GM21723 (cell line): ENCODE measurements around the gene PSMB5.
A peak's percentile ranks its signal among the peaks of the same experiment; 100 is the strongest.

ENCODE experiments used
- ATAC-seq: cut with Tn5 transposase; IDR thresholded peaks from one replicate; pipeline ENCODE4 v1.9.1; 2021; ENCODE audit warnings: mild to moderate bottlenecking, moderate library complexity; ENCODE audit not compliant: unreplicated experiment

PSMB5 gene

DNA sequence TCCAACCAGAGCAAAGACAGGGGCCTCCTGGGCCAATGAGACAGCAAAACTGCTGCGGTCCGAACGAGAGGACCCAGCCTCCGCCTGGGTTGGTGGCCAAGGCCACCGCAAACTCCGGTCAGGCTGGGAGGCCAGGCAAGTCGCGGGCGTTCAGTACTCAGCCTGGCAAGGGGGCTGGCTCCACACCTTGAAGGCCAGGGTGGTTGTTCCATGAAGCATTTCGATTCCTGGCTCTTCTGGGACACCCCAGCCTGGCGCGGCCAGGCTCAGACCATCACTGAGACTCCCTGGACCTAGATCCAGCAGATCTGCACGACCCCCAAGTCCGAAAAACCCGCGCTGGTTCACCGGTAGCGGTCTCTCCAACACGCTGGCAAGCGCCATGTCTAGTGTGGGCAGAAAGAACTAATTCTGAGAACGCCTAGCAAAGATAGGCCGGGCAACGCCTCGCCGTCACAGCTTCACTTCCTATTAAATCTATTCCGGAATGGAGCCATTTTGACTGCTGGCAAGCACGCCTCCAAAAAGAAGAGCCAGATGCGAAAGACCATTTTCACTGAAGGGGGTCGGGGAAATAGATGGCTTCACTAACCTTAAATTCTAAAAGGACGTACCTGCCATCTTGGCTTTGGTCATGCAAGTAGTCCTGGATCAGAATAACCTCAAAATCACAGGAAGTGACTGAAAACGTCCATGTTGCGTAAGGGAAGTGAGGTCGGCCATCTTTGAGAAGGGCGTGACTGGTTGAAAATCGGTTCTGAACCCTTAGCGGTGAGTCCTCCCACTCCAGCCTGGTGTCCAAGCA lies at the start of gene PSMB5:
Gene PSMB5 (minus strand): TSS at position 403 of the 805 bp plus-strand sequence. CDS start 19 bp downstream, at position 384.
- ATAC-seq = peak; percentile 98

DNA sequence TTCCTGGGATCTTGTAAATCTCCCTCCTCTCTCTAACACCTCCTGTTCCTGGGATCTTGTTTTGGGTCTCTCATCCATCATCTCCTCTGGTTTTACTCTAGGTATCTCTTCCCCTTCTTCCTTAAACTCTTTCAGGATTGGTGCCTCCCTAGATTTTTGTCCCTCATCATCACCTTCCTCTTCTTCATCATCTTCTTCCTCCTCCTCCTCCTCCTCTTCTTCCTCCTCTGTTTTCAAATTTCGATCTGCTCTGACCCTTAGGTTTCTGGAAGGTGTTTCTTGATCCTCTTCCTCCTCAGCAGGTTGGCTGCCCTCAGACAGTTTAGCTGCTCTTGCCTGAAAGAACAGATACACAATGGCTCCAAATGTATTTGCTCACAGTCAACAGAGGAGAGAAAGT lies 45.8 kb upstream of the PSMB5 start:
- no peak for ATAC-seq

DNA sequence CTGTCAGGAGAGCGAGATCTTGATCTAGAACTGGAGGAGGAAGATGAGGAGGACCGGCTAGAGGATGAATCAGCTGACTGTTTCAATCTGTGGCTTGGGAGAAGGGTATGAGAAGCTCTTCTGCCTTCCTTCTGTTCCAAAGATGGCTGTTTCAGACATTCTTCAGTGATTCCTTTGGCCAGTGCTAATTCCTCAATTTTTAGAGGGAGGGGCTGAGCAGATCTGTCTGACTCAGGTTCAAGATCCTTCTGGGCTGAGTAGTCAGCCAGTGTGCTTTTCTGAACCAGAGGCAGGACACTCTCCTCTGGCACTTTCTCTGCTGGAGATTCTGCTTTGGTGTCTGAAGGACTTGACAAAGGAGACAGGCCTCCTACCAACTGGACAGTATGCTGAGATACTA lies 45.0 kb upstream of the PSMB5 start:
- no peak for ATAC-seq

DNA sequence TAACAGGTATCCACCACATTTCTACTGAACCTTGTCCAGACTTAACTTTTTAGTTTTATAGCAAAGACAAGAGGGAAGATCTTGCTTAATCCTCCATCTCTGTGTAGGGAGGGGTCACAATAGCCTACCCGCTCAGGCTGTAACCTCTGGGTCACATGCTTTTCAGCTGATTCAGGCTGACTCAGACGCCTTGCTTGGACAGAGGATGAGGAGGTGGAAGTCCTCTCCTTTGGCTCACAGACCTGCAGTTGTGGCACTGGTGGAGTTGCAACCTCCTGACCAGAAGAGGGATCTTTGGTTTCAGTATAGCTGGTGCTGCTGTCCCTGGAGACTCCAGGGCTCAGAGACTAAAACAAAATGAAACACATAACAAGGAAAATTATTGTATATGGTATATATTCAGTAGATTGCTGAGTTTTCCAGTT lies 44.0 kb upstream of the PSMB5 start:
- no peak for ATAC-seq

DNA sequence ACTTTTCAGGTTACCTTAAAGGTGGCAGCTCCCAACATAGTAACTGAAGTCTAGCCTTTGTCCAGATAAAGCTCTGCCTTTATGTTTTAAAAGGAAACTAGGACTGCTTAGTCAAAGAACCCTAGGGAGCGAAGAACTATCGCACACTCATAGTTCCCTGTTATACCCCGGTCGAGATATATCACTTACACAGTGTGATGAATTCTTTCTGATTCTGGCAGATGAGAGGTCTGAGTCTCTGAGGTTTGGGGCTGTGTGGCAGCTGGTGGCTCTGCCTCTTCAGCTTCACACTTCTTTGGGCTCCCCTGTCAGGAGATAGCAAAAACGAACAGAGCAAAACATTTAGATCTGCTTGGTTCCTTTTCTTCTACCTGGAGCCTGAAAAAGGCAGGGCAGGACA lies 43.3 kb upstream of the PSMB5 start:
- ATAC-seq = no peak

DNA sequence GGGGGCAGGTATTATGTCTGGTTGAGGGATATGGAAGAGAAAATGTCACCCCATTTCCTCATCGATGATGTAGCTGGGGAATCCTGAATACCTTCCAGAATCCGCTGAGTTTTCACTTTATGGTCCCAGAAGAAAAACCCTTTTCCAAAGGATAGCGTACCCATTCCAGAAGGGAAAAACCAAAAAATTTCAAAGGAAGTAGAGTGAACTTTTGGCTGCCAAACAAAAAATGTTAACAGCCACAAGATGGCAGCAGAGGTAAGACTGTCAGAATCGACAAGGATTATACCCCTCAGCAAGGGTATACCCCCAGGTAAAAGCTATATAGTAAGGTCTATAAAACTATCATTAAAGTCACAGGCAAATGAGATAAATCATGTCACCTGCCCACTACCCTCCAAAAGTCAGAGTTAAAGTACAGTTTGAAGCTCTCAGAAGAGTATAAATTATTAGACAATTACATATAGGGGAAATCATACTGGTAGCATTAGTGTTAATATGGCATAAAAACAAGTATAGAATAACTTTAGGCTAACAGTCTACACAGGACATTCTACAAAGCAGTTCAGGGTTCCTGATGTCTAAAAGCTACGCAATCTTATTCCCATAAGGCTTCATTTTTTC lies 42.2 kb upstream of the PSMB5 start:
- ATAC-seq = no peak

DNA sequence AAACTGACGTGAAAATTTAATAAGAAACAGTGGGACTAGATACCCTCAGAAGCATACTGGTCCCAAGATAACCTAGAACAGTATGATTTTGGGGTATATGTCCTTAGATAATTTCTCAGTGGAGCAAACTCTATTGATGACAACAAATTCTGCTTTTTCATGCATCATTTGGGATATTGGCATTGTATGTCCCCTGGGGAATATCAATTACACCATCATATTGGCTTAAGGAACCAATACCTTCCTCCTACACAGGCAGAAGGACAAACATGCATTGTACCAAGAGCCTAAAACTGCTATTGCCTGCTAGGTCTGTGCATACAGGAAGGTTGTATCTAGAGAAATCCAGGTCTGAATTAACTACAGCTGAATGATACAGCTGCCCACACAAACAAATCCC lies 40.2 kb upstream of the PSMB5 start:
- no peak for ATAC-seq

DNA sequence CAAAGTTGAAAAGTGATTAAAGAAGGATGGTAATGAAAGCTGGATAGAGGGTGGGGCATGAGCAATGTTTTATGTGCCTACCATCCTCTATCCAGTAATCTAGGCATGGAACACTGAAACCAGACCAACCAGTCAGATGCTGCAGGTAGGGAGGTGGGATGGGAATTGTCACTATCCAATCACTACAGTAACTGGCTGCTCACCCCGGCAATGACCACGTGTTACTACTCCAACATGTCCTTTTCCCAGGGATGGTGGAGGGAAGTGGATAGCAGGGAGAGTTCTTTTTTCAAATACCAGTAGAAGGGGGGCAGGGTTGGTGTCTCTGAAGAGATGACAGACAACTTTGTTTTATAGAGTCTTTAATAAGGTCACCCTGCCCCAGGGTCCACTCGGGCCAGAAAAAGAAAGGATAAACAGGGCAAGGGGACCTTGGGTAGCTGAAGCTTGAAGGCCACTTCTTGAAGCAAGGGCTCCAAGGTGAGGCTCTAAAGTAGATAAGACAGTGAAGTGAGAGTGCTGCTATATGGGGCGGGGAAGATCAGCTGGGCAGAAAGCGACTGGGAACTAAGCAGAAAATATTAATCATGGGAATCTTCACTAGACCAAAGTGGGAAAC lies 37.3 kb upstream of the PSMB5 start:
- ATAC-seq = no peak

DNA sequence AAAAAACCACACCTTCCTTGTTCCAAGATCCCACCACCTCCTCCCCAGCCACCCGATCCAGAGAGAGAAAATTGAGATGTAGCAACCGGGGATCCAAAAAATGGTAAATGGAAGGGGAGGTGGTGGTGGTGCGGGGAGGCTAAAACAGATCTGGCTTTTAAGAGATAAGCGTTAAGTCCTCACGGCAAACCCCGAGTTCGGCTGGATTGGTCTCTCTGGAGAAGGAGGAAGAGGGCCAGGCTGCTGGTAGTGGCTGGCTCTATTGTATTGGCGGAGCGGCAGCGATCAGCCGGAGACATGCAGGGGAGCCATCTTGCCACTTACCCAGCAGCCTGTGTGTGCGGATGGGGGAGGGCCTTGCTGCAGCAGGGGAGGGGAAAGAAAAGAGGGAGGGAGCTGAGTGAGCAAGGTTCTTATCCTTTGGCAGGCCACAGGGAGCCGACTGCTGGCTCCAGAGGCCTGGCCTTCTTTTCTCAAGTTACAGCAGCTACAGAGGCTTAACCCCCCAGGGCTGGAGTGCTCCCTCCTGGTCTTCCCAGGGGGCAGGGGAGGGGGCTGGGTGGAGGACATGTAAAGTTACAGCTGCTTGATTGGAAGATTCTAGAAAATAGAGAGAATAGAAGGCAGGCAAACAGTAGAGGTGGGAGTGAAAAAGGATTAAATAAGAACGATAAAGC lies 36.7 kb upstream of the PSMB5 start:
- ATAC-seq = peak; percentile 87

DNA sequence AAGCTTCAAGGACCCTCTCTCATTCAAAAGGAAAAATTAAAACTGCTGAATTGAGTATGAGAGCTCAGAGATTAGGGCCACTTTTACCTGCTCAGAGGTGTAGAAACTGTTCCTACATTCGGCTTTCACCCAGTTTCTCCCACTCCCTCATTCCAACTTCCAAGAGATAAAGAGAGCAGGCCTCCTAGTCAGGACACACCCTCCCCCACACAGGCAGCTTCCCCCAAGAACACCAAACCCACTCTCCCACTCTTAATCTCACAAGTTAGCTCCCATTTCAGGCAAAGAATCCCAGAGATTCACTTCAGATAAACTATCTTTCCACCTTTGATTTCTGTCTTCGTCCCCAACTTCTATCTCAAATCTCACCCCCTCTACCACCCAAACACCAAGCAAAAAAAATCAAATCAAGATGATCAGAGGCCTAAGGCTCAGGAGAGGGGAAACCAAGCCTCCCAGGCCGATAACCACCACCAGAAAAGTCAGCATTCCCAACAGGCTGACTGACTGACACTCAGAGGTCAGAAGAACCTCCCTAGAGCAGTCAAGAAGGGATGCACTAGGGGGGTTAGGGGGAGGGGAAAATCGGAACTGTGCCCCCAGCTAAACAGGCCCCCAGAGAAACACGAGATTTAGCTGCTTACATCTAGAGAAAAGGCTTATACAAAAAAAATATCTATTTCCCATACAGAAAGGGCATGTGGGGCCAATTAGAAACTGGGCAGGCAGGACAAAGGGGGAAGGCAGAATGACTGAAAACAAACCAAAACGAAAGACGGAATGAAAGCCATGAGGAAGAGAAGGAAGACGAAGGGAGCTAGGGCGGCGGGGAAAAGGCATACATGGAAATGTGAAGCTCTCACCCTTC lies 35.8 kb upstream of the PSMB5 start:
- ATAC-seq = no peak

DNA sequence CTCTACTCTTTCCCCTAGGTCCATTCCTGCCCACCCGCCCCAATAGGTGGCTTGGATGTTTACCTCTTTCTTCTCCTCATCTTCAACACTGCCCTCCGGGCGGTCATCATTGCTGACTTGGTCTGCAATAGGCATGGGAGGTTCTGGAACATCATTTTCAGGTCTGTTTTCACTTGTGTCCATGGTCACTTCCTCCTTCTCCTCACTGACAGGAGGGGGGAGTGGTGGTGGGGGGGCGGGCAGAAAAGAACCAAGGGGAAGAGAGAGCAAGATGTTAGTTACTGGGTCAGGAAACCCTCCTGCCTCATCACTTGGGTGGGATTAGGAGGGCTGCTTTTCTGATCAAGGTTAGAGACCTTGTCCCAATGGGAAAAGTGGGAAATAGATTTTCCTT lies 34.7 kb upstream of the PSMB5 start:
- ATAC-seq = no peak

DNA sequence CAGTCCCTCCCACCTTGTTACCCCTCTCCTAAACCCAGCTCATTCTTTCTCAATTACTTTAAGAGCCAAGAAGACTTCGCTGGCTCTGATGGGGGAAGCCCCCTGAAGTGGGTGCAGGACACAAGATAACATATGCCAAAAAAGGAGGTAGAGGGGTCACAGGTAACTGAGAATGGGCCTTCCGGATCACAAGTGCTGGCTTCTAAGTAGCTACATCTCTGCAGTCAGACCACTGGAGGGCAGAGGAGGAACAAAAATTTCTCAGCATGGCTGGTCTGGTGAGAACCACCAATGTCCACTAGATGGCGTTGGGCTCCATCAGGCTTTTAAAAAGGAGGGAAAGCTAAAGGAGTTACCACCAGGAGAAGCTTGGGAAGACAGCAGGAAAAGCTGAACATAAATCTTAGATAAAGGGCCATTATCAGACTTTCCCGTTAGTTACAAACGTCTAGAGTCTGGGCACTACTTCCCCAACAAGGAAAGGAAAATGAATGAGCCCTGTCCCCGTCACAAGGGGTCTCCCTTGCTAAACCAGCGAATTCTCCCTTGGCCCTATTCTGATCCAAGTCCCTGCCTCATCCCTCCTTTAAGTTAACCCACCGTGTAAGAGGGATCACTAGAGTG lies 34.2 kb upstream of the PSMB5 start:
- peak; percentile 68 for ATAC-seq

DNA sequence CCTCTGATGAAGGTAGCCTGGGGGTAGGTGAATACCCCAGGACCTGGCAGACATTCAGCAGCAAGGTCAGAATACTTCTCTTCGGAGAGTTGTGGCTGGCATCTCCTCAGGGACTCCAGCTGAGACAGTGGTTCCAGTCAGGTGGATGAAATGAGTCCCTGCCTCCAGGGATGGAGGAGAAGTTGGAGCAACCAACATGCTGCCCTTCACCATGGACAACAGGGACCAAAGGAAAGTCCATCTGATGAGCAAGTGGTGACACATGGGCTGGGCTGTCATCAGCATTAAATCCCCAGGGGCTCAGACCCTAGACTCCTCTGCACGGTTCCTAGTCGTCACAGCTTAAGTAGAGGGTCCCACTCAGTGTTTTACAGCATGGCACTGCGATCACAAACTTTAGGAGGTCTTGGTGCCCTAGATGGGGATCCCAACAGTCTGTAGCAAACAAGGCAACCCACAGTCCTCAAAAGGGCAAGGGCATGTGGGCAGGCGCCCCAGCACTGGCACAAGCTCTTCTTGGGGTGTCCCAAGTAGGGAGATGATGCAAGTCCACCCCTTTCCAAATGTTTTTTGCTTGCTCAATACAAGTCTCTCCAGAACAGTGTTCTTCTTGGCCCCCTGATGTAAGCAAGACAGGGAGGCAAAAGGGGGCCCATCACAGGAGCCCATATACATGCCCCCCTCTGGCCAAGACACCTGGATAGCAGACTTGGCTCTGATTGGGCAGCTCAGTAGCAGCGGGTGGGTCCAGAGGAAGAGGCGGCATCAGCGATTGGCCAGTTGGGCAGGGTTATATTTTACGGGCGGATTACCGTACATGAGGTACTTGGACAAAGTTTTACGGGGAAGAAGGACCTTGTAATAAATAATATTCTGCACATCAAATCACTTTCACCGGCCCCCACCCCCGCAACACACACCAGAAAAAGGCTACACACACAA lies 33.4 kb upstream of the PSMB5 start:
- no peak for ATAC-seq

DNA sequence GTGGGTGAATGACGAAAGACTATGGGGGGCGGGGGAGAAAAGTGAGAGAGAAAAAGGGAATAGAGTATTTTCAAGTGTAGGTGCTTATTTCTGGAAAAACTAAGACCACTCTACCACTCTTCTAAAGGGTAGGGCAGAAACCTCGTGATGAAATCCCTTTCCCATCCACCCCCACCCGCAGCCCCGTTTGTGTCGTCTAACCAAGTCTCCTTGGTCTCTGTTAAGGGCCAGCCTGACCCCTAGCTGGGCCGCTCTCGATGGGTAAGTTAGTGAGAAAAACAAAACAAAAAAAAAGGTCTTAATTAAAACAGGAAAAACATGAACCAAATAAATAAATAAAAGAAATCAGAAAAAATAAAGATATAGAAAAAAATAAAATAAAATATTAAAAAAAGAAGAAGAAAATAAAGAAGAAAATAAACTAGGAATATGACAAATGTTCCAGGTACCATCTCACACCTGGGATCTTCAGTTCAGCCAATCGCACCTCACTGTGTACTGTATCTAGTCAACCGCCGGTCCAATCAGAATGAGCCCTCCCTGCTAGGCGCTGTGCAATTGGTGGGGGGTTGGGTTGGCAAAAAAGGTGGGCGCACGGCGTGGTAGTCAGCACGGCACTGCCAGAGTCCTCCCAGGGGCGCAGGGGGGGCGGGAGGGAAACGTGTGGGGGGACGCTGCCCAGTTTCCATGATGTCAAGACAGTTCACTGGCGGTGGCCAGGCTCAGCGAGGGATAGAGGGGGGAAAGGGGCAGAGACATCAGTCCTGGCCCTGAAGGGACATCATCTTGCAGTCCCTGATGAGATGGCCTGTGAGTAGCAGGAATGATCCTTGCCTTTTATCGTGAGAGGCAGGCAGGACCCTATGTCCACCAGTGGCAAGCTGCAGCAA lies 32.4 kb upstream of the PSMB5 start:
- ATAC-seq = no peak

DNA sequence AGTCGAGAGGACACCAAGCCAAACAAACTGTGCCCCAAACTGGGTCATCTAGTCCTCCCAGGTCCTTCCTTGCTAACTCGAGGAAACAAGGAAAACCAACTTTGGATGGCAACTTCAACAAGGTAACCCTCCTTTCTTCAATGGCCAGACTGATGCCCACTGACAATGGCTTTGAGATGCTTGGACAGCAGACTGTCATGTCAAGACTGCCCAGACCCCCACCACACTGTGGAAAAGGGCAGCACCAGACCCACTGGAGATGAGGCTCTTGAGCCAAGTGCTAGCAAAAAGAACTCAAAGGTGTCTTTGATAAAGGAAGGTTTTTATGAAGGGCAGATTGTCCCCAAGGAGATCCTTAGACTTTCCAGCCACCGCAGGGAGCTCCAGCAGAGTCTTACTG lies 31.7 kb upstream of the PSMB5 start:
- no peak for ATAC-seq

DNA sequence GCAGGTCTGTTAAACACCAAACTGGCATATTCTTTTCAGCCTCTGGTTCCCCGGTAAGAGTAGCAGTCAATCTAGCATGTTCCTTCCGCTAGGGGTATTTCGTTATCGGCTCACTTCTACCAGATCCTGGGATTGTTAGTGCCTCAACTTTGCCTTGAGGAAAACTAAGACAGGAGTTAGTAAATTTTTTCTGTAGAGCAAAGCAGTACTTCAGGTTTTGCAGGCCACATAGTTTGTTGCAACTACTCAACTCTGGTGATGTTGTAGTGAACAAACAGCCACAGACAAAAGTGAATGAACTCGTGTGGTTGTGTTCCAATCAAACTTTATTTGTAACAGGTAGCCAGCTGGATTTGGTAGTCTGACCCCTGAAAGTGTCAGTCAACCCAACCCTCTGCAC lies 28.9 kb upstream of the PSMB5 start:
- ATAC-seq = no peak

DNA sequence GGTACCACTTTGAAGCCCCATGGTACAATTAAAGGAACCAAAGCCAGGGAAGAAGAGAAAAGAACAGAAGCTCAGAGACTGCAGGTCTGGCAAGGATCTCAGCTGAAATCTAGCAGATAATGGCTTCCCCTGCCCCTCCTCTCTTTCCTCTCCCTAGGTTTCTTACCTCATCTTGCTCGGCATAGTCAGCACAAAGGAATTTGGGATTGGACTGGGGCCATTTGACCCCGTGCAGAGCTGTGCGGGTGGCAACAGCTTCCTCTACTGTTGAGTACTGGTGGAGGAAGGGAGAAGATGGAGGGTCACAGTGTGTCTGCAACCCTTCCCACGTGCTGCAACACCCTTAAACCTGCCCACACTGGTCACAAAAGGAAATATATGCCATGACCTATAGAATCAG lies 27.3 kb upstream of the PSMB5 start:
- no peak for ATAC-seq
